CD14-positive monocyte (primary cell): ENCODE results near the gene CNDP2. TPM values are rescaled to one million over a fixed set of nuclear protein-coding genes. Genes with fewer than 3 reads are reported as not detected.

Source experiments
- DNase-seq, 3 donors: peaks; one replicate each; pipeline ENCODE4 v3.0.0-alpha.2; 2011 to 2022
- H2AFZ ChIP-seq: 2 replicates; pipeline ENCODE4 v1.6.0; 2012; ENCODE audit warnings: mild to moderate bottlenecking, low read depth, low read length, inconsistent platforms; ENCODE audit not compliant: insufficient read depth, poor library complexity, severe bottlenecking
- H3K27ac ChIP-seq, 2 donors: 1 replicate in 1 of 2; 2 replicates in 1 of 2; pipeline ENCODE4 v1.5.1; 2012 to 2013; ENCODE audit warnings: low read length in 2 of 2, control low read depth in 1 of 2, inconsistent platforms in 1 of 2, low read depth in 1 of 2, mild to moderate bottlenecking in 1 of 2
- H3K27me3 ChIP-seq, 2 donors: one replicate each; pipeline versions ENCODE4 v1.6.0 to v1.6.1; 2011 to 2013; ENCODE audit warnings: low read length in 2 of 2; ENCODE audit not compliant: control insufficient read depth in 2 of 2, insufficient read depth in 2 of 2
- H3K36me3 ChIP-seq, 2 donors: replicated peaks in 1 of 2; 1 replicate in 1 of 2; 2 replicates in 1 of 2; pipeline versions ENCODE4 v1.5.1 to v1.6.1; 2012 to 2013; ENCODE audit warnings: low read length in 2 of 2, control low read depth in 1 of 2, inconsistent platforms in 1 of 2, mild to moderate bottlenecking in 1 of 2; ENCODE audit not compliant: insufficient read depth in 2 of 2, control insufficient read depth in 1 of 2
- H3K4me1 ChIP-seq, 2 donors: 1 replicate in 1 of 2; 2 replicates in 1 of 2; pipeline versions ENCODE4 v1.5.1 to v1.6.1; 2012 to 2013; ENCODE audit warnings: low read length in 2 of 2, control low read depth in 1 of 2, inconsistent platforms in 1 of 2, mild to moderate bottlenecking in 1 of 2, moderate library complexity in 1 of 2; ENCODE audit not compliant: insufficient read depth in 2 of 2, control insufficient read depth in 1 of 2
- H3K4me2 ChIP-seq: replicated peaks from 2 replicates; pipeline ENCODE3; 2012; ENCODE audit warnings: low read length, moderate library complexity, mild to moderate bottlenecking; ENCODE audit not compliant: poor library complexity, severe bottlenecking; ENCODE audit errors: extremely low read depth
- H3K4me3 ChIP-seq, 3 experiments: fragments of 200-600 bp in 1 of 3; sonication (generic) in 1 of 3; replicated peaks in 1 of 3; 1 replicate in 2 of 3; 2 replicates in 1 of 3; pipeline ENCODE4 v1.5.1; 2011 to 2013; ENCODE audit warnings: low read length in 3 of 3, mild to moderate bottlenecking in 3 of 3, control low read depth in 2 of 3, low read depth in 2 of 3, inconsistent platforms in 1 of 3, moderate library complexity in 1 of 3
- H3K79me2 ChIP-seq: 2 replicates; pipeline ENCODE4 v1.6.0; 2012; ENCODE audit warnings: mild to moderate bottlenecking, control low read depth, inconsistent platforms, low read length, moderate library complexity; ENCODE audit not compliant: insufficient read depth
- H3K9ac ChIP-seq: 2 replicates; pipeline ENCODE4 v1.6.0; 2017; ENCODE audit warnings: low read length, mild to moderate bottlenecking; ENCODE audit not compliant: insufficient read depth, poor library complexity, severe bottlenecking
- H3K9me3 ChIP-seq, 2 donors: replicated peaks in 1 of 2; 1 replicate in 1 of 2; 2 replicates in 1 of 2; pipeline versions ENCODE4 v1.5.1 to v1.6.1; 2012 to 2013; ENCODE audit warnings: low read length in 2 of 2, control low read depth in 1 of 2; ENCODE audit not compliant: control insufficient read depth in 1 of 2, insufficient read depth in 1 of 2
- H4K20me1 ChIP-seq: 2 replicates; pipeline ENCODE4 v1.6.0; 2012; ENCODE audit warnings: mild to moderate bottlenecking, low read length, control low read depth, moderate library complexity; ENCODE audit not compliant: insufficient read depth
- H3K27ac Mint-ChIP-seq, 7 donors: one replicate each; pipeline ENCODE4 v1.8.0; 2020; ENCODE audit warnings: mild to moderate bottlenecking in 7 of 7, mixed read lengths in 7 of 7, moderate library complexity in 6 of 7, inconsistent platforms in 2 of 7
- H3K27me3 Mint-ChIP-seq, 3 donors: one replicate each; pipeline ENCODE4 v1.8.0; 2021 to 2022; ENCODE audit warnings: low read depth in 3 of 3, mild to moderate bottlenecking in 3 of 3, mixed read lengths in 3 of 3, moderate library complexity in 3 of 3, inconsistent platforms in 1 of 3
- H3K36me3 Mint-ChIP-seq, 2 donors: one replicate each; pipeline ENCODE4 v1.8.0; 2020; ENCODE audit warnings: mixed read lengths in 2 of 2, inconsistent platforms in 1 of 2, mild to moderate bottlenecking in 1 of 2
- H3K4me1 Mint-ChIP-seq: one replicate; pipeline ENCODE4 v1.8.0; 2020; ENCODE audit warnings: mild to moderate bottlenecking, mixed read lengths
- H3K4me3 Mint-ChIP-seq, 2 donors: one replicate each; pipeline ENCODE4 v1.8.0; 2020; ENCODE audit warnings: mild to moderate bottlenecking in 2 of 2, mixed read lengths in 2 of 2, moderate library complexity in 1 of 2
- H3K9me3 Mint-ChIP-seq, 7 donors: one replicate each; pipeline ENCODE4 v1.8.0; 2020 to 2022; ENCODE audit warnings: mixed read lengths in 7 of 7, mild to moderate bottlenecking in 6 of 7, moderate library complexity in 6 of 7, inconsistent platforms in 2 of 7
- WGBS: methylation state at CpG from one replicate; pipeline ENCODE4 v1.1.5; 2013; ENCODE audit warnings: missing lambda C conversion rate; ENCODE audit not compliant: insufficient coverage; 5-methylcytosine and 5-hydroxymethylcytosine counted together
- intact Hi-C, 2 donors: fragments of 100-400 bp; cut with micrococcal nuclease; formaldehyde crosslinking; loops; one replicate each; pipeline versions ENCODE4 v1.15.0 to v1.15.1; 2023
- polyA plus RNA-seq, 3 donors: library from polyadenylated mRNA; depleted of rRNA in 1 of 3; unstranded in 2 of 3; stranded (reverse) in 1 of 3; fragments of 300-500 nt in 2 of 3; fragments of >200 nt in 1 of 3; fragmentation: Illumina TruSeq in 2 of 3; gene quantifications; 1 replicate in 2 of 3; 2 replicates in 1 of 3; pipeline ENCODE4 v1.2.3, GENCODE V29; 2012 to 2021
- TF ChIP-seq, protein P1 (sequence below): fragments of 200-600 bp; IDR thresholded peaks from one replicate; pipeline ENCODE4 v1.8.0; 2022; ENCODE audit warnings: antibody characterized with exemption, mild to moderate bottlenecking

Gene CNDP2
- polyA plus RNA-seq, 3 donors = 103 to 186 (median 122) TPM

DNA sequence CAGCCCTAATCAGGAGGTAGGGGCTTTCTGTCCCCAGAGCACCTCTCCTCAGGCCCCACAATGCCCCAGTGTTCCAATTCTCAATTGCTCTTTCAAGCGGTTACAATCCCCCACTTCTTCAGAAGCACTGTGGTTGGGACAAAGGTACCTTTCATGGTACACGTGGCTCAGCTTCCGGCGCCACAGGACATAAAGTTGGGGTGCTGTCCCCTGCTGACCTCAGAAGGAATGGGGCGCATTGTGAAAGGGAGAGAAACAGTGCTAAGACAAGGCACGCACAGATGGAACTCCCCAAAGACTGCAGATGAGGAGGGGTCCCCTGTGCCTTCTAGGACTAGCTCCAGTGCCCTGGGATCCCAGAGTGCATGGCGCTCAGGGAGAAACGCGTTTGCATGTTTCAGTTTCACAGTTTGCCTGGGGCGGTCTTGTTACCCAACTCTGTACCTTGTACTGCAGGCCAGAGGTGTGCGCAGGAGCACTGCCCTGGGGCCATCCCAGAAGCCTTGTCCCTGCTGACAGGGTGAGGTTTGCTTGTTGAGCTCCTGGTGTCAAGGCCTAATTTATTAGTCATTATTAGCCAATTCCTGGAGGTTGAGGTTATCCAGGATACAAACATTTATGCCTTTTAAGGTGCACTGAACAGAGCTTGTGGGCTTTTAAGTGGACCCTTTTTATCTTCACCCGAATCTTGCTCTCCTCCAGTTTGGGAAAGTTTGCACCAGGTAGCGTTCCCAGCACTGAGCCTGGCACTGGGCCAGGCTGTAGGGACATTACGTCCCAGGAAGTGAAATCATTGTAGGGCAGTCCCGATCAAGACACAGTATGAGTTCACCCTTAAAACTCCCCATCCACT lies 45.8 kb downstream of the CNDP2 start:
- intact Hi-C loops = no loop called here
- no peak overlapping the region for H3K4me2 ChIP-seq
- H2AFZ ChIP-seq = no peak overlapping the region
- Mint-ChIP-seq H3K27me3 (peaks cover 1 to 4% (median 3%) of the 10 kb centered on the region in 3 donors), H3K27ac (no peak overlapping the region), H3K4me3 (no peak overlapping the region), H3K4me1 (peaks cover 5% of the 10 kb centered on the region), H3K9me3 (peaks cover 0 to 2% (median 0%) of the 10 kb centered on the region in 7 donors), H3K36me3 (no peaks in the 10 kb centered on the region)
- H3K9ac ChIP-seq = no peak overlapping the region
- no peaks in the 10 kb centered on the region for H3K4me1 ChIP-seq
- no peaks in the 10 kb centered on the region for H3K36me3 ChIP-seq
- H3K27ac ChIP-seq = no peak overlapping the region
- no peaks in the 10 kb centered on the region for H3K27me3 ChIP-seq
- no peak overlapping the region for H3K4me3 ChIP-seq
- H4K20me1 ChIP-seq = no peaks in the 10 kb centered on the region
- TF ChIP-seq, protein P1, sequence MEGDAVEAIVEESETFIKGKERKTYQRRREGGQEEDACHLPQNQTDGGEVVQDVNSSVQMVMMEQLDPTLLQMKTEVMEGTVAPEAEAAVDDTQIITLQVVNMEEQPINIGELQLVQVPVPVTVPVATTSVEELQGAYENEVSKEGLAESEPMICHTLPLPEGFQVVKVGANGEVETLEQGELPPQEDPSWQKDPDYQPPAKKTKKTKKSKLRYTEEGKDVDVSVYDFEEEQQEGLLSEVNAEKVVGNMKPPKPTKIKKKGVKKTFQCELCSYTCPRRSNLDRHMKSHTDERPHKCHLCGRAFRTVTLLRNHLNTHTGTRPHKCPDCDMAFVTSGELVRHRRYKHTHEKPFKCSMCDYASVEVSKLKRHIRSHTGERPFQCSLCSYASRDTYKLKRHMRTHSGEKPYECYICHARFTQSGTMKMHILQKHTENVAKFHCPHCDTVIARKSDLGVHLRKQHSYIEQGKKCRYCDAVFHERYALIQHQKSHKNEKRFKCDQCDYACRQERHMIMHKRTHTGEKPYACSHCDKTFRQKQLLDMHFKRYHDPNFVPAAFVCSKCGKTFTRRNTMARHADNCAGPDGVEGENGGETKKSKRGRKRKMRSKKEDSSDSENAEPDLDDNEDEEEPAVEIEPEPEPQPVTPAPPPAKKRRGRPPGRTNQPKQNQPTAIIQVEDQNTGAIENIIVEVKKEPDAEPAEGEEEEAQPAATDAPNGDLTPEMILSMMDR = no peak
- DNase-seq = no peak
- no peaks in the 10 kb centered on the region for H3K79me2 ChIP-seq
- H3K9me3 ChIP-seq = no peaks in the 10 kb centered on the region
- WGBS = 89% methylated on average over 9 of the region's 15 CpGs

DNA sequence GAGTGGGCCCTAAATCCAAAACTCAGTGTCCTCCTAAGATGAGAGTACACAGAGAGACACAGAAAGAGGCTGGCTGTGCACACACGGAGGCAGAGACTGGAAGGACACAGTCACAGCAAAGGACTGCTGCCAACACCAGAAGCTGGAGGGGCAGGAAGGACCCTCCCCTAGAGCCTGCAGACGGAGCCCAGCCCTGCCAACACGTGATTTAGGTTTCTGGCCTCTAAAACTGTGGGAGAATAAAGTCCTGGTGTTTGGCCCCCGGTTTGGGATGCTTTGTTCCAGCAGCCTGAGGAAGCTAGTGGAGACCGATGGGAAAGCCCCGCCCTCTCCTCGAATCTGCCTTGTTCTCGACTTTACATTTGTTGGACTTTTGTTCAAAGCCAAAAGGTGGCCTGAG lies 48.7 kb downstream of the CNDP2 start:
- H3K36me3 ChIP-seq = no peaks in the 10 kb centered on the region
- H3K4me2 ChIP-seq = no peak overlapping the region
- Mint-ChIP-seq H3K9me3 (peaks cover 0 to 12% (median 7%) of the 10 kb centered on the region in 7 donors), H3K4me3 (no peak overlapping the region), H3K27ac (no peak overlapping the region), H3K27me3 (peaks cover 1 to 8% (median 3%) of the 10 kb centered on the region in 3 donors), H3K4me1 (peaks cover 1% of the 10 kb centered on the region), H3K36me3 (no peaks in the 10 kb centered on the region)
- H3K27me3 ChIP-seq = no peaks in the 10 kb centered on the region
- H3K27ac ChIP-seq = no peak overlapping the region
- H3K4me3 ChIP-seq = no peak overlapping the region
- no peak for DNase-seq
- no peaks in the 10 kb centered on the region for H3K79me2 ChIP-seq
- peak overlapping the region; percentile 11 for H2AFZ ChIP-seq
- no peaks in the 10 kb centered on the region for H4K20me1 ChIP-seq
- no peak overlapping the region for H3K9ac ChIP-seq
- H3K4me1 ChIP-seq = no peaks in the 10 kb centered on the region
- intact Hi-C loops = no loop called here
- H3K9me3 ChIP-seq = peaks cover 5 to 6% of the 10 kb centered on the region in 2 donors
- WGBS = 83% methylated on average over 7 of the region's 8 CpGs
- TF ChIP-seq, protein P1 = no peak
